ENCODE data around the gene NOS3.

NOS3 gene

GRCh38 chr7:150990416-150991186, at the start of gene NOS3:
NOS3 (plus strand) TSS chr7:150991017; CDS start chr7:150993804, 2,787 bp downstream.
- Mint-ChIP-seq H3K27ac (no peak within 1 kb of the TSS), H3K9me3 (peaks cover 9 to 12% of the 10 kb centered on the region in 2 donors), H3K4me3 (no peak within 1 kb of the TSS), H3K27me3 (peaks cover 57 to 69% of the 10 kb centered on the region in 2 donors), H3K36me3 (peaks cover 5 to 11% of the 10 kb centered on the region in 2 donors), H3K4me1 (peaks cover 12 to 19% of the 10 kb centered on the region in 2 donors)
- no peak for ATAC-seq (replicated peaks)
- DNase-seq: no peak

- Mint-ChIP-seq H3K27ac (no peak overlapping the region), H3K36me3 (no peaks in the 10 kb centered on the region), H3K4me3 (no peak overlapping the region), H3K4me1 (peaks cover 10 to 12% of the 10 kb centered on the region in 2 donors), H3K27me3 (peaks cover 35 to 36% of the 10 kb centered on the region in 2 donors), H3K9me3 (no peaks in the 10 kb centered on the region)
- DNase-seq (no peak), ATAC-seq (replicated peaks) (no peak)
Measured at GRCh38 chr7:150941351-150942000, 49.3 kb upstream of the NOS3 start.

DNA sequence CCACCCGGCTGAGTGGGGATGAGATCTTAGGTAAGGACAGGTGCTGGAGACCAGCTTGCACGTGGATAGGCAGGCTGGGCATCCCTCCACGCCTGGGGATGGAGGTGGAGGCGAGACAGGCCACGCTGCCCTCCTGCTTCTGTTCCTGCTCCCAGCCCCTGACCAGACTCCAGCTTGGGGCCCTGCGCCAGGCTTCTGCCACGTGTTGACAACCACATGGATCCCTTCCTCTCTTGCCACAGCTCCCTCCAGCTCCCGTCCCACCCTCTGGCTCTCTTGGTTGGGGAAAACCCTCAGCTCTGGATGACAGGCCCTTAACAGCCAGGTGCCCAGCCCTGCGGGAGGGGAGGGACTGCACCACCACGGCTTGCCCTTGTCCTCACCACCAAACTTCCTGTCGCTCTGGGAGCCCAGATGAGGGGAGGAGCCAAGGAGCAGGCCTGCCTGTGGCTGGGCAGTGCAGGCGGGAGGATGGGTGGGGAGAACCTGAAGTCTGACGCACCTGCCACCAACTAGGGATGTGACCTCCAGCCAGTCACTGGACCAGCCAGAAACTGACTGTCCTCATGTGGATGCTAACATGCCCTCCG, 48.7 kb upstream of the NOS3 start:
- ATAC-seq (replicated peaks) (peak; percentile 49 to 70), DNase-seq (no peak)
- no peak overlapping the region for H3K27ac Mint-ChIP-seq
- no peaks in the 10 kb centered on the region for H3K9me3 Mint-ChIP-seq
- no peak overlapping the region for H3K4me3 Mint-ChIP-seq
- peaks cover 39 to 41% of the 10 kb centered on the region in 2 donors for H3K27me3 Mint-ChIP-seq
- peaks cover 10 to 12% of the 10 kb centered on the region in 2 donors for H3K4me1 Mint-ChIP-seq
- no peaks in the 10 kb centered on the region for H3K36me3 Mint-ChIP-seq

- no peak overlapping the region for H3K4me3 Mint-ChIP-seq
- H3K27me3 Mint-ChIP-seq: peaks cover 38 to 45% of the 10 kb centered on the region in 2 donors
- no peak overlapping the region for H3K27ac Mint-ChIP-seq
- H3K9me3 Mint-ChIP-seq: no peaks in the 10 kb centered on the region
- H3K36me3 Mint-ChIP-seq: no peaks in the 10 kb centered on the region
- ATAC-seq (replicated peaks): no peak
- no peak for DNase-seq
- peaks cover 8 to 10% of the 10 kb centered on the region in 2 donors for H3K4me1 Mint-ChIP-seq
Measured at GRCh38 chr7:150942591-150943452, 48.0 kb upstream of the NOS3 start.

- peaks cover 35 to 47% of the 10 kb centered on the region in 2 donors for H3K27me3 Mint-ChIP-seq
- peaks cover 2 to 5% of the 10 kb centered on the region in 2 donors for H3K4me1 Mint-ChIP-seq
- DNase-seq: no peak
- ATAC-seq (replicated peaks): no peak
- H3K36me3 Mint-ChIP-seq: no peaks in the 10 kb centered on the region
- H3K4me3 Mint-ChIP-seq: no peak overlapping the region
- H3K27ac Mint-ChIP-seq: no peak overlapping the region
- no peaks in the 10 kb centered on the region for H3K9me3 Mint-ChIP-seq
Measured at GRCh38 chr7:150943453-150943814, 47.4 kb upstream of the NOS3 start.

DNA sequence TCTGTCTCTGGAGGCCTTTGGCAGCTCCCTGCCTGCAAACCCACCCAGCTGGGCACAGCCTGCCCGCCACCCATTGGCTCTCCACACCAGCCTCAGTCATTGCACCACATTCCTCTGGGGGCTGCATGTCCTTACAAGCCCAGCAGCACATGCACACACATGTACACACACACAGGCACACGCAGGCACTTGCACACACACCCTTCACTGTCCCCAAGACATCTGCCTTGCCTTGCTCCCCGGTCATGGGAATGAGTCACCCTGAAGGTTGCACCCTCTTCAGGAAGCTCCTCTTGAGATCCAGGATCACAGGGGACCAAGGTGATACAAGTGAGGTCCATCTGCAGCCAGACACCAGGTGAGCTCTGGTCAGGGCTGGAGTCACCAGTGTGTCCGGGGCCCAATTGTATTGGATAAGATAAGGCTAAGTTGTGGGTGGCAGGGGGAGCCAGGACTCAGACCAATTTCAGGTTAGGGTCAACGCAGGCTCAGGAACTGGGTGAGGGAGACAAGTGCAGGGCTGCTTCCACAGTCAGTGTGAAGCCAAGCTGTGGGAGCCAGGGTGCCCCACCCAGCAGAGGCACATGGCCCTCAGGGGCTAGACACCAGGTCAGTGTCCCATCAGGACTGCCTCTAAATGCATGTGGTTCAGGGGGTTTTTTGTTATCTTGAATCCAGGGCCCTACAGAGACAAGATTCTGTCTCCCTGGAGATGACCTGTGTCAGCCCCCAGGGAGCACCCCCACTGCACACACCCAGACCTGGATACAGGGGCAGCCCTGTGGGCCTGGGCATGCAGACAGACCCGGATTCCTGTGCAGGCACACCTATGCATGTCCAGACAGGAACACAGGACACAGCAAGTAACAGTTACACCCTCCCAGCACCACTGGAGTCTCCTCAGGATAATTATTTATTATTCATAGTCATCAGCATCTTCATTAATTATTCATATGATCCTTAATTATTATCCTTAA, 46.5 kb upstream of the NOS3 start:
- DNase-seq (no peak), ATAC-seq (replicated peaks) (no peak)
- Mint-ChIP-seq H3K4me3 (no peak overlapping the region), H3K4me1 (peaks cover 1 to 2% of the 10 kb centered on the region in 2 donors), H3K27ac (no peak overlapping the region), H3K36me3 (no peaks in the 10 kb centered on the region), H3K9me3 (no peaks in the 10 kb centered on the region), H3K27me3 (peaks cover 32 to 51% of the 10 kb centered on the region in 2 donors)

DNA sequence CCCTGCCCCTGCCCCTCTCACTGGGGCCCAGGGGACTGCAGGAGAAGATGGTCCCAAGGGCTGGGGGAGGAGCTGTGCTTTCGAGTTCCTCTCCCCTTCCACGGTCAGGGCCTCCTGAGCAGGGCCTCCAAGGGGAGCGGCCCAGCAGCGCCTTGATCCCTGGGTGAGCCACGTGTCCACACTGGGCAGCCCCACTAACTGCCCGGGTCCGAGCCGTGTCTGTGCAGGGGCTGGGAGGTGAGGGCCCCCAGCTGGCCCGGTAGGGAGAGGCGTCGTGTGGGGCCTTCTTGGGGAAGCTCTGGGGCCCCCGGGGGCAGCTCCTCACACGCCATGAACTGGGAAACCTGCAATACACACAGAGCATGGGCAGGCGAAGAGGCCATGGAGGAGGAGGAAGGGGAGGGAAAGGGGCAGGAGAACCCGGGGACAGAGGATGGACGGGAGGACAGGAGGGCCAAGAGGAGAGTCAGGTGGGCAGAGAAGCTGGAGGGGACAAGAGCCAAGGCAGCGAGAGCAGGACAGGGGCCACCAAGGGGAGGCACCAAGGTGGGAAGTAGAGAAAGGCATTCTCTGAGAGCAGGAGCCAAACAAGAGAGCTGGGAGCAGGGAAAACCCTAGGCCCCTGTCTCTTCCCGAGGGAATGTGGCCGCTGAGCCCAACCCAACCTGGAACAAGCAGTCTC, 45.5 kb upstream of the NOS3 start:
- H3K36me3 Mint-ChIP-seq: no peaks in the 10 kb centered on the region
- no peak for DNase-seq
- H3K9me3 Mint-ChIP-seq: no peaks in the 10 kb centered on the region
- H3K27me3 Mint-ChIP-seq: peaks cover 34 to 48% of the 10 kb centered on the region in 2 donors
- H3K4me1 Mint-ChIP-seq: peaks cover 0 to 2% of the 10 kb centered on the region in 2 donors
- H3K4me3 Mint-ChIP-seq: no peak overlapping the region
- no peak overlapping the region for H3K27ac Mint-ChIP-seq
- no peak for ATAC-seq (replicated peaks)

DNA sequence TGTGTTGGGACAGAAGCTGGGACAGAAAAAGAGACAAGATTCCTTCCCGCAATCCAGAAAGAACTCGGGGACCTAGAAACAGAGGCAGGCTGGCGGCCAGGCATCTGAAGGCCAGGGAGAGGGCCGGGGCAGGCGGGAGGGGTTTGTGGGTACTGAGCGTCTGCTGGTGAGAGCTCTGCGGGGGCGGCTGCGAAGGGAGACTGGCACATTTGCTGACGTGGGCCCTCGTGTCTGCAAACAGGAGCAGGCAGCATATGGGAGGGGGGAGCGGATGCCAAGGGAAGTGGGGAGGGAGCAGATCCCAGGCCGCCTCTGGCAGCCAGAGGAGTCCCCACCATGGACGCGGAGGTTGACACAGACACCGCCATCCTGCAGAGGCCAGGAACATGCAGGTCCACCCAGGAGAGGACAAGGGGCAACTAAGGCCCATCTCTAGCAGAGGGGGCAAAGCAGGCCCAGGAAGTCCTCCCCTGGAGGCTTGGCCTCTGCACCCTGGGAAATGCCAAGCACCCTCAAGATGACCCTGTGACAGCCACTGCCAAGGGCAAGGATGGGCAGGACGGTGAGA, 44.9 kb upstream of the NOS3 start:
- no peak for ATAC-seq (replicated peaks)
- no peaks in the 10 kb centered on the region for H3K36me3 Mint-ChIP-seq
- no peak overlapping the region for H3K27ac Mint-ChIP-seq
- no peaks in the 10 kb centered on the region for H3K9me3 Mint-ChIP-seq
- no peak overlapping the region for H3K4me3 Mint-ChIP-seq
- DNase-seq: no peak
- H3K27me3 Mint-ChIP-seq: peaks cover 34 to 48% of the 10 kb centered on the region in 2 donors
- peaks cover 0 to 2% of the 10 kb centered on the region in 2 donors for H3K4me1 Mint-ChIP-seq

GRCh38 chr7:150946421-150947240, 44.2 kb upstream of the NOS3 start:
- Mint-ChIP-seq H3K4me1 (peaks cover 0 to 2% of the 10 kb centered on the region in 2 donors), H3K4me3 (no peak overlapping the region), H3K9me3 (no peaks in the 10 kb centered on the region), H3K27me3 (peaks cover 28 to 46% of the 10 kb centered on the region in 2 donors), H3K36me3 (no peaks in the 10 kb centered on the region), H3K27ac (no peak overlapping the region)
- ATAC-seq (replicated peaks) (no peak), DNase-seq (no peak)

DNA sequence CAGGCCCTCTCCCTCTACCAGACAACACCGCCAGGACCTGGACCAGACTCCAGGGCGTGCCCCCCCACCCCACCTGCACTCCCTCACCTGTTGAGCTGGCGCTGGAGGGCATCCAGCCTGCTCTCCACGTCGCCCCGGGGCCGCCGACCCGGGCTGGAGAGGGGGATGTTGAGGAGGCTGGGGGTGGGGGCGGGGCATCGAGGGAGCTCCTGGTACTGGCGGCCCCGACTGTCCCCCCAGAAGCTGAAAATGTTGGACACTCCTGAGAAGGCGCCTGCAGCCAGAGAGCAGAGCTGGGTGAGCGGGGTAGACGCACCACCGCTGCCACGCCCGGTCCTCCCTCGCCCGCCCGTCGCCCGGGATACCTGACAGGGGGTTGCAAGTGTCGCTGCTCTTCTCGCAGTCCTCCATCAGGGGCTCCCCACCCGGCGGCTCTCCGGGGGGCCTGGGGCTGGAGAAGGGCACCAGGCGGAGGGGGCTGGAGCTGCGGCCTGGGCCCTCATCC, 43.5 kb upstream of the NOS3 start:
- H3K4me3 Mint-ChIP-seq: no peak overlapping the region
- H3K36me3 Mint-ChIP-seq: no peaks in the 10 kb centered on the region
- H3K27me3 Mint-ChIP-seq: peaks cover 28 to 47% of the 10 kb centered on the region in 2 donors
- peaks cover 0 to 2% of the 10 kb centered on the region in 2 donors for H3K4me1 Mint-ChIP-seq
- no peak overlapping the region for H3K27ac Mint-ChIP-seq
- no peak for ATAC-seq (replicated peaks)
- H3K9me3 Mint-ChIP-seq: no peaks in the 10 kb centered on the region
- DNase-seq: no peak

GRCh38 chr7:150947761-150948651, 42.8 kb upstream of the NOS3 start:
- peaks cover 0 to 2% of the 10 kb centered on the region in 2 donors for H3K4me1 Mint-ChIP-seq
- H3K27ac Mint-ChIP-seq: no peak overlapping the region
- H3K4me3 Mint-ChIP-seq: no peak overlapping the region
- peaks cover 28 to 49% of the 10 kb centered on the region in 2 donors for H3K27me3 Mint-ChIP-seq
- ATAC-seq (replicated peaks) (no peak), DNase-seq (no peak)
- H3K9me3 Mint-ChIP-seq: no peaks in the 10 kb centered on the region
- no peaks in the 10 kb centered on the region for H3K36me3 Mint-ChIP-seq
